Measurements from ENCODE around the gene TMEM120B. TPM values are rescaled to one million over a fixed set of nuclear protein-coding genes. Genes with fewer than 3 reads are reported as not detected.

Gene TMEM120B
- polyA plus RNA-seq, 1 donor from 2014 or later = 9.8 TPM

DNA sequence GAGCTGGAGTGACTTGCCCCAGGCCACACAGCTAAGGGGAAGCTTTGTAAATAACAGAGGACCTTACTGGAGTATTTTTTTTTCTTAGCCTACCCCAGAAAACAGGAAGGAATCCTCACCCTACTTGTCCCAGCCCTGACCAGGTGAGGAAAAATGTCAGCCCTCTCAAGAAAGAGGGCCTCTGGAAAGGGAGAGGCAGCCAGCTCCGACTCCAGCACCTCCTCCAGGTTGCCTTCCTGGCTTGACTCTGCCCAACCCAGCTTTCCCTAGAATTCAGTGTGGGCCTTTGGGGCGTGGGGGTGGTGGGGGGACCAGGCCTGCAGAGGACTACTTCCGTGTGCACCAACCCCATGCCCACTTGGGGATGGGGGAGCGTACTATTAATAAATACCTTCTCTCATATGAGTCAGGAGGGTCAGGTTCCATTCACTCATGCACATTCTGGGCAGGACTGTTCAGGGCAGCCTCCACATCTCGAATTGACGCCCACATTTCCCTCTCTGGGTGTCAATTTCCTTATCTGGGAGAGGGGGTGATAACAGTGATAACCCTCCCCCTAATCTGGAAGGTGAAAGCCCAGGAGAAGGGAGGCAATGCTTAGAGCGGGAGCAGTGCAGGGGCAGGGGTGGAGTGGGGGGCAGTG, 75.7 kb downstream of the TMEM120B start:
- Histone ChIP-seq H3K27me3 (ENCODE audit: insufficient read depth, low read depth, low read length) (peaks cover 6% of the 10 kb centered on the region), H3K9me2 (ENCODE audit: insufficient read depth, low read length) (no peaks in the 10 kb centered on the region), H3K4me3 (ENCODE audit: low read length) (no peak overlapping the region), H4K20me1 (ENCODE audit: insufficient read depth) (no peaks in the 10 kb centered on the region), H3F3A (ENCODE audit: insufficient read depth, low read length, poor library complexity, severe bottlenecking) (no peaks in the 10 kb centered on the region), H3K79me2 (replicated peaks; ENCODE audit: insufficient read depth, low read length) (no peaks in the 10 kb centered on the region), H2AFZ (ENCODE audit: low read depth, low read length) (no peak overlapping the region), H3K9me3 (ENCODE audit: low read length) (no peaks in the 10 kb centered on the region), H3K4me2 (ENCODE audit: low read length) (no peak overlapping the region), H3K27ac (ENCODE audit: low read length) (no peak overlapping the region), H3K36me3 (ENCODE audit: insufficient read depth, low read length) (no peaks in the 10 kb centered on the region), H3K9ac (ENCODE audit: low read length) (no peak overlapping the region)
- TF ChIP-seq SMC3 (conservative IDR thresholded peaks at IDR 0.05; ENCODE audit: poor library complexity) = no peak
- TF ChIP-seq RAD21 (conservative IDR thresholded peaks at IDR 0.05) = no peak
- no peak for TF ChIP-seq EZH2 (IDR thresholded peaks at IDR 0.05; ENCODE audit: borderline replicate concordance, insufficient read depth, low read length, poor library complexity, severe bottlenecking)
- TF ChIP-seq POLR2AphosphoS5 (IDR thresholded peaks at IDR 0.05) = no peak
- TF ChIP-seq MXI1 (conservative IDR thresholded peaks at IDR 0.05; ENCODE audit: poor library complexity, severe bottlenecking) = no peak
- TF ChIP-seq EP300 (conservative IDR thresholded peaks at IDR 0.05; ENCODE audit: poor library complexity, severe bottlenecking) = no peak
- TF ChIP-seq TAF1 (IDR thresholded peaks at IDR 0.05; ENCODE audit: low read depth) = no peak
- no peak for TF ChIP-seq CTCF (IDR thresholded peaks at IDR 0.05; ENCODE audit: poor library complexity, severe bottlenecking)
- TF ChIP-seq, protein P1, sequence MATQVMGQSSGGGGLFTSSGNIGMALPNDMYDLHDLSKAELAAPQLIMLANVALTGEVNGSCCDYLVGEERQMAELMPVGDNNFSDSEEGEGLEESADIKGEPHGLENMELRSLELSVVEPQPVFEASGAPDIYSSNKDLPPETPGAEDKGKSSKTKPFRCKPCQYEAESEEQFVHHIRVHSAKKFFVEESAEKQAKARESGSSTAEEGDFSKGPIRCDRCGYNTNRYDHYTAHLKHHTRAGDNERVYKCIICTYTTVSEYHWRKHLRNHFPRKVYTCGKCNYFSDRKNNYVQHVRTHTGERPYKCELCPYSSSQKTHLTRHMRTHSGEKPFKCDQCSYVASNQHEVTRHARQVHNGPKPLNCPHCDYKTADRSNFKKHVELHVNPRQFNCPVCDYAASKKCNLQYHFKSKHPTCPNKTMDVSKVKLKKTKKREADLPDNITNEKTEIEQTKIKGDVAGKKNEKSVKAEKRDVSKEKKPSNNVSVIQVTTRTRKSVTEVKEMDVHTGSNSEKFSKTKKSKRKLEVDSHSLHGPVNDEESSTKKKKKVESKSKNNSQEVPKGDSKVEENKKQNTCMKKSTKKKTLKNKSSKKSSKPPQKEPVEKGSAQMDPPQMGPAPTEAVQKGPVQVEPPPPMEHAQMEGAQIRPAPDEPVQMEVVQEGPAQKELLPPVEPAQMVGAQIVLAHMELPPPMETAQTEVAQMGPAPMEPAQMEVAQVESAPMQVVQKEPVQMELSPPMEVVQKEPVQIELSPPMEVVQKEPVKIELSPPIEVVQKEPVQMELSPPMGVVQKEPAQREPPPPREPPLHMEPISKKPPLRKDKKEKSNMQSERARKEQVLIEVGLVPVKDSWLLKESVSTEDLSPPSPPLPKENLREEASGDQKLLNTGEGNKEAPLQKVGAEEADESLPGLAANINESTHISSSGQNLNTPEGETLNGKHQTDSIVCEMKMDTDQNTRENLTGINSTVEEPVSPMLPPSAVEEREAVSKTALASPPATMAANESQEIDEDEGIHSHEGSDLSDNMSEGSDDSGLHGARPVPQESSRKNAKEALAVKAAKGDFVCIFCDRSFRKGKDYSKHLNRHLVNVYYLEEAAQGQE (IDR thresholded peaks at IDR 0.05; ENCODE audit: borderline replicate concordance) = no peak

GRCh38 chr12:121789233-121789781, 76.8 kb downstream of the TMEM120B start:
- H3K27ac ChIP-seq (ENCODE audit: low read length) = no peak overlapping the region

More at GRCh38 chr12:121789233-121789781, 76.8 kb downstream of the TMEM120B start:
- Histone ChIP-seq H3K9me3 (ENCODE audit: low read length) (no peaks in the 10 kb centered on the region), H3K36me3 (ENCODE audit: insufficient read depth, low read length) (no peaks in the 10 kb centered on the region), H3K9me2 (ENCODE audit: insufficient read depth, low read length) (no peaks in the 10 kb centered on the region), H3K4me3 (ENCODE audit: low read length) (no peak overlapping the region), H4K20me1 (ENCODE audit: insufficient read depth) (peaks cover 1% of the 10 kb centered on the region), H3K9ac (ENCODE audit: low read length) (no peak overlapping the region), H3F3A (ENCODE audit: insufficient read depth, low read length, poor library complexity, severe bottlenecking) (no peaks in the 10 kb centered on the region), H3K4me2 (ENCODE audit: low read length) (no peak overlapping the region), H3K27me3 (ENCODE audit: insufficient read depth, low read depth, low read length) (peaks cover 11% of the 10 kb centered on the region), H2AFZ (ENCODE audit: low read depth, low read length) (no peak overlapping the region), H3K79me2 (replicated peaks; ENCODE audit: insufficient read depth, low read length) (no peaks in the 10 kb centered on the region)
- TF ChIP-seq, protein P1 (IDR thresholded peaks at IDR 0.05; ENCODE audit: borderline replicate concordance) = no peak
- TF ChIP-seq RAD21 (conservative IDR thresholded peaks at IDR 0.05) (no peak), SMC3 (conservative IDR thresholded peaks at IDR 0.05; ENCODE audit: poor library complexity) (no peak), EZH2 (IDR thresholded peaks at IDR 0.05; ENCODE audit: borderline replicate concordance, insufficient read depth, low read length, poor library complexity, severe bottlenecking) (no peak), MXI1 (conservative IDR thresholded peaks at IDR 0.05; ENCODE audit: poor library complexity, severe bottlenecking) (no peak), TAF1 (IDR thresholded peaks at IDR 0.05; ENCODE audit: low read depth) (no peak), EP300 (conservative IDR thresholded peaks at IDR 0.05; ENCODE audit: poor library complexity, severe bottlenecking) (no peak), POLR2AphosphoS5 (IDR thresholded peaks at IDR 0.05) (no peak), CTCF (IDR thresholded peaks at IDR 0.05; ENCODE audit: poor library complexity, severe bottlenecking) (no peak)
